NCI-H2196 (cell line): ENCODE measurements around the gene SOX21.

Experiments
- DNase-seq: peaks from one replicate; lab custom pipeline; 2025; ENCODE audit not compliant: unreplicated experiment; lab: John Stamatoyannopoulos, UW

Gene SOX21

DNA sequence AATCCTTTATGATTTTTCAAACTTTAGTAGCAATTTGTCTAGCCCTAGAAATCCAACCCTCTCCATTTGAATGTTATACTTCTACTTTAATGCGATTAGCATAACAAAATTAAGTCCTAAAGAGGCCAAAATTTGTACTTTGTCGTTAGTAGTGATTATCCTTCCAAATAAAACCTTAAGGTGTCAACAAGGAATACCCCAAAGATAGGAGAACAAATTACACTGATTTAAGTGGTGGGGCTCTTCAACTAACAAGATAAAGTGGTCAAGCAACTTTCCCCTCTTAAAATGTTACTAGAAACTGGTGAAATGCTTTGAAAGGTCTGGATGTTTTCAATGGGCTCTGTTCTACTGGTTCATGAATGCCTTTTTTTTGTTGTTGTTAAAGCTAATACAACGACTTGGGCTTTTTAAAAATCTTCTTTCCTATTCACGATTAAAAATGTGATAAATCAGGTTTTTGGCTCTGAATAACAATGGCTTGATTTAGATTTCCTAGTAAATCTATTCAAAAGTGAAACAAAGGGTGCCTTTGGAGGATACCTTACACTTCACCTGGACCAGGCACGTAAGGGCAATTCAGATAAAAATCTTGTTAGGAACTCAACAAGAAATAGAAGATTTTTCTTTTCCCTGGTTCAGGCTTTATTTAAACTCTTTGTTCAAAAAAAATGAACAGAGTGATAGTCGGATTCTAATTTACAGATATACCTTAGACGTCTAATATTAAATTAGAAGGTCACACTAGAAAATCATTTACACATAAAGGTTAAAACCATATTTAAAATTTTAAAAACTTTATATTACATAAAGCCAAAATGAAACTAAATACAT, 3.1 kb downstream of the SOX21 start:
- no peak for DNase-seq

DNA sequence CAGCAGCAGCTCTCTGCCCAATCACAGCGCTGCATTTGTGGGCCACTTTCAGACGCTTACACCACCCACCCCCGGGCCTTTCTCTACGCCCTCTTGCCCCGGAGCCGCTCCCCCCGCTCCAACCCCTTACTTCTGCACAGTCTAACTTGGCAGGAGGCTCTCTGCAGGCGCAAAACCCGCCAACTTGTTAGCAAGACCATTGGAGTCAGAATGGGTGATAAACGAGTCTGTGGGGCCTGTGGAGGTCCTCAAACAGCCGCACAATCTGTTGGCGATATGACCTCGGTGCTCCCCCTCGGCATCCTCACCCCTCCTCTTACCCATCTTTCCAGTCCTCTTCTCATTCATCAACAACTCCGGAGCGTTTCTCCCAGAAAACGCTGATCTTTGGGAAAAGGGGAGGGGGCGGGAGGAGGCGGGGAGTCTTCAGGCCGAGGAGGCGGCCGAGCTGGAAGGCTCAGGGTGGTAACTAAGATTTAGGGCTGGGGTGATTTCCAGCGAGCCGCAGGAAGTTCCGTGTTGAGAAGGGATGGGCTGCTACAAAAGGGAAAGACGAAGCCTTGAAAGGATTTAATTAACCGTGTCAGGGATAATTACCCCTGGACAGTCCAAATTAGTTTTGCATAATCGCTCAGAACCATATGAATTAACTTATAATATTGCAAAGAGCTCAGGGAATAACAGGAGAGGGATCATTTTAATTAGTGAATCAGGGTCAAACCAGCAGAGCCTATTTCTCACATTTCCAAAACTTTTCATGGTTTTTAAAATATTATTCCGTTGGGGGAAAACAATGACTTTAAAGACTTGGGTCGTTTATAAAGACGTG, 4.1 kb downstream of the SOX21 start:
- no peak for DNase-seq

DNA sequence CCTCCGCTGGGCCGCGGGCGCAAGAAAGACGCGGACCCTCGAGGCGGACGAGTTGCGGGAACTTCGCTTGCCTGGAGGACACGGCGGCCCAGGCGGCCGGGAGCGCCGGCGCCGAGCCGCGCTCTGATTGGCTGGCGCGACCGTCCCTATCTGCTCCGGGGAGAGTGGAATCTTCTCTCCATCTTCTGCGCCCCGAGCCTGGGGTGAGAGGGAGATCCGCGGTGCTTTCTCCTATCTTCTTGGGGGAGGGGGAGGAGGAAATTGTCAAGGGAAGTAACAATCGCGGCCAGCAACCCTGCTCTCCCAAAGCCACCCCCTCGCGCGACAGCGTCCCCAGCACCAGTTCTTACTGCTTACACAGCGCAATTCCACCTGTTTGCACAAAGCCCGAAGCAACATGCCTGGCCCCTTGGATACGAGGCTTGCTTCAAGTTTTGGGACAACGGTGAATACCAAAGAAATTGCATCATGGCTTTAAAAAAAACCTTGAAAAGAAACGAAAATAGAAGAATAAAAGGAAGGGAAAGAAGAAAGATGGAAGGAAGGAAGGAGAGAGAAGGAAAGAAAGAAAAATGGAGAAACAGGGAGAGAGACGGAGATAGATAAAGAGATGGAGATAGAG, 4.8 kb downstream of the SOX21 start:
- DNase-seq = no peak

- DNase-seq = no peak
Measured at GRCh38 chr13:94706843-94707399, 5.4 kb downstream of the SOX21 start.

DNA sequence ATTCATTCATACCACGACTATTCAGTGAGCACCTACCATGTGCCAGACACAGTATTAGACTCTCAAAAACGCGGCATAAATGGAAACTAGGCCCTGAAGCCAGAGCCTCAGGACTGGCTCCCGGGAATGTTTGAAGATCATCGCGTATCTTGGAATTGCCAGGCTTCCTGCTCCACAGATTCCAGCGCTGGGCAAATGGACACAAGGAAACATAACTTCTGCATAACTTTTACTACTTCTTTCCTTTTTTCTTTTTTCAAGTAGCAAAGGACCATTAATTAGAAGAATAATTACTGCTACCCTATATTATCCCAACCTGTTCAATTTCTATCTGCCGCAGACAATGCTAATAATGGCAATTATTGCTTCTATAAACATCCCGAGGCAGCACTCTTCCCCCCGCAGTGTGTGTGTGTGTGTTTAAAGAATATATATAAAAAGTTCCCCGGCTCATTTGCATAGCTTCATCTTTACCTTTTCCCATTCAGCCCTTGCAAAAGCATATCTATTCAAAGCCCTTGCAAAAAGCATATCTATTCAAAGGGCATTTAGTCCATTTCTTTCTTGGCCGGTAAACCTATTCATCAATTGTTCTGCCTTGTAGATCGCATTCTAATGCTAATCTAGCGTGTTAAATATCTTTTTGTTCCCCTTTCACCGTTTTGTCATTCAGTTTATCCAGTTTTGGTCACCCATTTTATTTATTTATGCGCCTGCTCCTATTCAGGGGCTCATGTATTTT, 6.1 kb downstream of the SOX21 start:
- DNase-seq = no peak

DNA sequence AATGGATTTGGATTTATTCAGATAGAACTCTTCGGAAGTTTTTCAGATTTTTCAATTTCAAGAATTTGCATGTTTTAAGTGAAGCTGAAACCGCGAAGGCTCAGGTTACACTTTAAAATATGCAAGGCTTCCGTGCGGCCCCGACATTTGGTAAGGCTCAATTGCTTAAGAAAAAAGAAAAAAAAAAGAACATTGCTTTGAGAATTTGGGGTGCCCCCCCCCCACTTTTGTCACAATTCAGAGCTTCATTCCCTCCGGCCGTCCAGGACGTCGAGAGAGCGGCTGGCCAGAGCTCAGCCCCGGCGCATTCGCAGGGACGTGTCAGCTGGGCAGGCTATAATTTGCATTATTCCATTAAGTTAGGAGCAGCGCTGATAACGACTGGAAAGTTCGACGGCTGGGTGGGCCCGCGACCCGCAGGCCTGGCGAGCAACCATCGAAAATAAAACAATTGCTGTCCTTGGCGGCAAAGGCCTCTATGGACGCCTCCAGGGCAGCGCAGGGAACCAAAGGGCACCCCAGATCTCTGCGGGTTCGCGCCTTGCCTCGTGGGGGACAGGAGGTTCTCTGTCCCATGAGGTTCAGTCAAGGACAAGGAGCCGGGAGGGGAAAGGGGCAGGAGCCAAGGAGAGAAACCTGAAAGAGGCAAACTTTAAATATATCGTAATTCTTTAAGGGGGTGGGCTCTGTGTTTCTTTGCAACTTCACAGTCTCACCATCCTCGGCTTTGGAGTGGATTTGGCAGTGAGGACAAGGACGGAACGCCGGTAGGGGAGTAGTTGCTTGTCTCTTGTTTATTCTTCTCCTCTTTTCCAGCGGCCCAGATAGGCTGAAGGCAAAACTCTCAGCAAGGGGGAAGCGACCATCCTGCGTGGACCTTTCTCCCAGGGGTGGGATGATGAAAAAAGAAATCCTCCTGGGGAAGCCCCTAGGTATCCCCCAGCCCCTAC, 7.0 kb downstream of the SOX21 start:
- no peak for DNase-seq

GRCh38 chr13:94704377-94705080, 7.8 kb downstream of the SOX21 start:
- DNase-seq = no peak

DNA sequence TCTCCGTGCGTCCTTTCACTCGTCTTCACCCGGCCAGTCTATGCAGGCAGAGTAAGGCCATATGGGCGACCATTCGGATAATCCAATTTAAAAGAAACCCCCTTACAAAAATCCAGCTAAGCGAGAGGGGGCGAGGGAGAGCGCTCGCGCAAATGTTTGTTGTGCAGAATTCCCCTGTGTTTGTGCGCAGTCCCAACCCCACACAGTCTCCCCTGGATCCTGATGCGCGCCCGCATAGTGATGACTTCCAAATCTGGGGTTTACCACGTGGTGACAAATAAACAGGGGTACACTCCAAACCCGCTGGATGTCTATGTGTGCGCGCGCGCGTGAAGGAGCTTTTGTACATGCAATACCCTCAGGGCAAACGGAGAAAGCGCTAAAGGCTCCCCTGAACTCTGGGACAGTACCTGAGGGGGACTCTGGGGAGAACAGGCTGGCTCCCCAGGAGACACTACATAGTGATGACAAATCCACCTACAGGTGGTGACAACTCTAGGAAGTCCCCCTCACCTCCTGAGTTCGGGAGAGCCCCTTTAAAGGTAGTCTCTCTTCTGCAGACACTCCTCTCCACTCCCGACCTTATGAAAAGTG, 8.5 kb downstream of the SOX21 start:
- DNase-seq = no peak

DNA sequence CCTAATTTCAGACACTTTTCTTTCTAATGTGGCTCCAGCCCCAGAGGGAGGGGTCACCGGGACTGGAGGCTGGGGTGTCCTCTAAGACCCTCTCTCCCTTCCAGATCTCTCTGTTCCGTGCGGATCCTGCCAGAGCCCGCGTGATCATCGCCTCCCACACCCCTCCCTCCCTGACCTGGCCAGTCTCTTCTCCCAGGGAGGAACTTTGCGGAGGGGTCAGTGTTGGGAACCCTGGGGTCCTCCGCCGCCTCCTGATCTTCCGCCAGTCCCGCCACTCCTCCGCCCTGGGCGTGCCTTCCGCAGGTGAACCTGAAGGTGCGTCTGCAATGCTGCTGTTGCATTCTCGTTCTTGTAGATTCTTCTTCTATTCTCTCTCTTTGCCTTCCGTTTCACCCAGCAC, 9.1 kb downstream of the SOX21 start:
- no peak for DNase-seq

GRCh38 chr13:94702181-94703041, 9.9 kb downstream of the SOX21 start:
- DNase-seq = no peak

DNA sequence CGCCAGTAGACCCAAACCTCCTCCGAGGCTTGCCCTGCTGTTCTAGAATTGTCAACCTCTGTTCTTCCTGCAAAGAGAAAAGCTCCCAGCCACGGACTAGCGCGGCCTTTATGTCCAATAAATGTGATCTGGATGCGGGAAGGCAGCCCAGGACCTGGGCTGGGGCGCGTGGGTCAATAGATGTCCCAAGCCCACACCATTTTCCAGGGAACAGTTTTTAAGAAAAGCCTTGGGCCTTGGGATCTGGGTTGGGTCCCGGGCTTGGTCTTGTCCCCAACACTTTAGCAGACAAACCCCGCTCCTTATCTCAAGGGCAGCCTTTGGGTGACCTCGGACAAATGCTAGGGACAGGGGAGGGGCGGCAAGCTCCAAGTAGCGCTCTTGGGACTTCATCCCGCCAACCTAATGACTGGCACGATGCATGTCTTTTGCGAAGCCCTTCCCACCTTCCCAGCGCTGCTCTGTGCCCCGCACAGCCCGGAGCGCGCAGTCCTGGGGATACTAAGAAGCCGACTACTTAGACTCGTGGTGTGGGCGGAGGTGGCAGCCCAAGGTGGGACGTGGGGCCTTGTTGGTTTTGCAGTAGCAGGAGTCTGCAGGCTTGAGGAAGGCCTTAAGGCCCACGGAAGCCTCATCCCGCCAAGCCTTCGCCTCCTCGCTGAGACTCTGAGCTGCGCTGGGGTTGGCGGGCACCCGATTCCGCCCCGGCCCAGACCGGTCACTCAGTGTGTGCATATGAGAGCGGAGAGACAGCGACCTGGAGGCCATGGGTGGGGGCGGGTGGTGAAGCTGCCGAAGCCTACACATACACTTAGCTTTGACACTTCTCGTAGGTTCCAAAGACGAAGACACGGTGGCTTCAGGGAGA, 10.8 kb downstream of the SOX21 start:
- DNase-seq = no peak

GRCh38 chr13:94700536-94700935, 11.8 kb downstream of the SOX21 start:
- no peak for DNase-seq

DNA sequence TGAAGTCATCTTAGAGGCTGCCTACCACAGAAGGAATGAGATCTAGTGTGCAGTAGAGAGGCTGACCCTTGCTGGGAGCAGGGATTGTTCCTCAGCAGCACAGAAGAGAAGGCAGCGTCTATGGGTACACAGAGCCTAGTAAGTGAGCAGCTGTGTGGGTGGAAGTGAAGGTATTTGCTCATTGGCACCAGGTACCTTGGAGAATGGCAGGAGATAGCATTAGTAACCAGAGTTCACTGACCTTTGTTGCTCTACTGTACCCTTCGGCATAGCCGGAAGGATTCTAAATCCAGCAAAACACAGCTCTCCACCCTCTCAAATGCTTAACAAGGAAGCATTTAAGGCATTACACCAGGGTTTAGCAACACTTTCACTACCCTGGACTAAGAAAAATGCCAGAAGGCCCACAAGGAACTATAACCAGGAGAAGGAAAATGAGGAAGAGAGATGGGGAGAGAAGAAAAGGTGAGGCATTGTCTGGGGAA, 12.3 kb downstream of the SOX21 start:
- DNase-seq = no peak

- DNase-seq = no peak
Measured at GRCh38 chr13:94696171-94696570, 16.2 kb downstream of the SOX21 start.

DNA sequence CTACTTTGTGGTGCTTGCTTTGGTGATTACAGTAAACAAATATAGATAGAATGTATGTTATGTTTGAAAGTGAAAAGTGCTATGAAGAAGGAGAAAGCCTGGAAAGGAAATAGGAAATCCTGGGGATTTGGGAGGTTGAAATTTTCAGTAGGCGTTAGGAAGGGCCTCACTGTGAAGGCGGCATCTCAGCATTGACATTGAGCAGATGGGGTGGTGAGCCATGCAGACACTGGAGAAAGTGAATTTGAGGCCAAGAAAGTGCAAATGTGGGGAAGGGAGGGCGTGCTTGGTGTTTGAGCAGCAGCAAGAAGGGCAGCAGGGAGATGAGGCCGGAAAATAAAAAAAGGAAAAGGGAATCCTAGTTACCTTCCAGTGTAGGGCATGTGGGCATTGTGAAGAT, 20.3 kb downstream of the SOX21 start:
- DNase-seq = no peak

GRCh38 chr13:94683409-94683808, 28.9 kb downstream of the SOX21 start:
- DNase-seq = no peak

- no peak for DNase-seq
Measured at GRCh38 chr13:94682229-94682628, 30.1 kb downstream of the SOX21 start.
